Nephron (organoid): ENCODE data around the gene PRKN.

Experiments
- H3K27ac Mint-ChIP-seq, 3 experiments: 2 replicates each; pipeline ENCODE4 v1.8.0; 2020; ENCODE audit warnings: mixed read lengths in 3 of 3, mild to moderate bottlenecking in 2 of 3, moderate library complexity in 1 of 3
- H3K27me3 Mint-ChIP-seq: 2 replicates; pipeline ENCODE4 v1.8.0; 2021; ENCODE audit warnings: low read depth, mild to moderate bottlenecking, moderate library complexity, mixed read lengths
- H3K36me3 Mint-ChIP-seq: 2 replicates; pipeline ENCODE4 v1.8.0; 2020; ENCODE audit warnings: low read depth, mixed read lengths
- H3K4me1 Mint-ChIP-seq: 2 replicates; pipeline ENCODE4 v1.8.0; 2020; ENCODE audit warnings: mixed read lengths
- H3K4me3 Mint-ChIP-seq, 3 experiments: 2 replicates each; pipeline ENCODE4 v1.8.0; 2020; ENCODE audit warnings: mild to moderate bottlenecking in 3 of 3, mixed read lengths in 3 of 3, moderate library complexity in 2 of 3
- H3K9me3 Mint-ChIP-seq: 2 replicates; pipeline ENCODE4 v1.8.0; 2020; ENCODE audit warnings: mixed read lengths
- TF ChIP-seq, protein P1 (sequence below), 3 experiments: fragments of 200-600 bp; sonication (generic); IDR thresholded peaks; one replicate each; pipeline ENCODE4 v1.5.0; 2021; ENCODE audit warnings: antibody characterized with exemption in 3 of 3; ENCODE audit not compliant: unreplicated experiment in 3 of 3

The PRKN gene

DNA sequence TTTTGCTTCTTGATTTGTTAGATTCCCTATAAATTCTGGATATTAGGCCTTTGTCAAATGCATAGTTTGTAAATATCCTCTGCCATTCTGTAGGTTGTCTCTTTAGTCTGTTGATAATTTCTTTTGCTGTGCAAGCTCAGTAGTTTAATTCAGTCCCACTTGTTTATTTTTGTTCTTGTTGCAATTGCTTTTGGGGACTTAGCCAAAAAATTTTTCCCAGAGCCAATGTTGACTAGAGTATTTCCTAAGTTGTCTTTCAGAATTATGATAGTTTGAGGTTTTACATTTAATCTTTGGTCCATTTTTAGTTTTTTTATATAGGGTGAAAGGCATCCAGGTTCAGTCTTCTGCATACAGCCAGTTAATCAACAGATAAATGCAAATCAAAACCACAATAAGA lies 96.0 kb downstream of the PRKN start:
- H3K36me3 Mint-ChIP-seq: no peaks in the 10 kb centered on the region
- peaks cover 3% of the 10 kb centered on the region for H3K9me3 Mint-ChIP-seq
- no peak overlapping the region for H3K27ac Mint-ChIP-seq
- peaks cover 18% of the 10 kb centered on the region for H3K4me1 Mint-ChIP-seq
- H3K4me3 Mint-ChIP-seq: no peak overlapping the region
- no peaks in the 10 kb centered on the region for H3K27me3 Mint-ChIP-seq
- TF ChIP-seq, protein P1, sequence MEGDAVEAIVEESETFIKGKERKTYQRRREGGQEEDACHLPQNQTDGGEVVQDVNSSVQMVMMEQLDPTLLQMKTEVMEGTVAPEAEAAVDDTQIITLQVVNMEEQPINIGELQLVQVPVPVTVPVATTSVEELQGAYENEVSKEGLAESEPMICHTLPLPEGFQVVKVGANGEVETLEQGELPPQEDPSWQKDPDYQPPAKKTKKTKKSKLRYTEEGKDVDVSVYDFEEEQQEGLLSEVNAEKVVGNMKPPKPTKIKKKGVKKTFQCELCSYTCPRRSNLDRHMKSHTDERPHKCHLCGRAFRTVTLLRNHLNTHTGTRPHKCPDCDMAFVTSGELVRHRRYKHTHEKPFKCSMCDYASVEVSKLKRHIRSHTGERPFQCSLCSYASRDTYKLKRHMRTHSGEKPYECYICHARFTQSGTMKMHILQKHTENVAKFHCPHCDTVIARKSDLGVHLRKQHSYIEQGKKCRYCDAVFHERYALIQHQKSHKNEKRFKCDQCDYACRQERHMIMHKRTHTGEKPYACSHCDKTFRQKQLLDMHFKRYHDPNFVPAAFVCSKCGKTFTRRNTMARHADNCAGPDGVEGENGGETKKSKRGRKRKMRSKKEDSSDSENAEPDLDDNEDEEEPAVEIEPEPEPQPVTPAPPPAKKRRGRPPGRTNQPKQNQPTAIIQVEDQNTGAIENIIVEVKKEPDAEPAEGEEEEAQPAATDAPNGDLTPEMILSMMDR (IDR thresholded peaks at IDR 0.05; ENCODE audit: unreplicated experiment in 3 of 3): no peak

DNA sequence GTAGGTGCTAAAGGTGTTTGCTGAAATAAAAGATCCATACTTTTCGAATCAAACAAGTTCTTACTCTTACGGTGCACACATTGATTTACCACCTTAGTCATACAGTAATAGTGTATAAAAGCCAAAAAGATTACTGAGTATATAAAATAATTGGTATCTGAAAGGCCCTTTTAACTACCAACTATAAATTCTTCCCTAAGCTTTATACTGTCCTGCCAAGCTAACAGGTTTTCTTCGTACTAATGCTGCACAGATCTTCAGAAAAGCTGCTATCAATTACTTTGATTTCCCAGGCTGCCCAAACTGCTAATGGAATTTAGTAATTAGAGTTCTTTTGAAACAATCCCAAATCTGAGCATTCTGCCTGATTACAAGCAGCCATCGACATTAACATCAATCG lies 97.5 kb downstream of the PRKN start:
- TF ChIP-seq, protein P1 (IDR thresholded peaks at IDR 0.05; ENCODE audit: unreplicated experiment in 3 of 3): no peak
- Mint-ChIP-seq H3K27ac (no peak overlapping the region), H3K36me3 (no peaks in the 10 kb centered on the region), H3K27me3 (no peaks in the 10 kb centered on the region), H3K4me3 (no peak overlapping the region), H3K4me1 (peaks cover 4% of the 10 kb centered on the region), H3K9me3 (peaks cover 3% of the 10 kb centered on the region)

DNA sequence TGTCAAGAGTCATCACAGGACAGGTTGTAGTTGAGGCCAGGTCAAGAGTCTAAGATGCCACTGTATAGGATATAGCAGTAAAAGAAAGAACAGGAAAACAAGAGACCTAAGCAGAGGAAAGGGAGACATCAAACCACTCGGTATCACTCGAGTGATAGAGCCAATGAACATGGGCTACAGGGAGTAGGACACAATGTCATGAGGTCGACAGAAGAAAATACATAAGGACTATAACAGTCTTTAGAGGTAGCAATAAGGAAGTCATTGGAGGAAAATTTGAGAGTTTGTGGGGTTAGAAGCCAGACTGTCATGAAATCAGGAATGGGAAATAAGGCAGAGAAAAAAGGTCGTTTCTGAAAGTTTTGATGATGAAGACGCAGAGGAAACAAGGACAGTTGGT lies 99.7 kb downstream of the PRKN start:
- Mint-ChIP-seq H3K27ac (no peak overlapping the region), H3K4me1 (no peaks in the 10 kb centered on the region), H3K27me3 (no peaks in the 10 kb centered on the region), H3K36me3 (no peaks in the 10 kb centered on the region), H3K4me3 (no peak overlapping the region), H3K9me3 (peaks cover 3% of the 10 kb centered on the region)
- TF ChIP-seq, protein P1 (IDR thresholded peaks at IDR 0.05; ENCODE audit: unreplicated experiment in 3 of 3): no peak

DNA sequence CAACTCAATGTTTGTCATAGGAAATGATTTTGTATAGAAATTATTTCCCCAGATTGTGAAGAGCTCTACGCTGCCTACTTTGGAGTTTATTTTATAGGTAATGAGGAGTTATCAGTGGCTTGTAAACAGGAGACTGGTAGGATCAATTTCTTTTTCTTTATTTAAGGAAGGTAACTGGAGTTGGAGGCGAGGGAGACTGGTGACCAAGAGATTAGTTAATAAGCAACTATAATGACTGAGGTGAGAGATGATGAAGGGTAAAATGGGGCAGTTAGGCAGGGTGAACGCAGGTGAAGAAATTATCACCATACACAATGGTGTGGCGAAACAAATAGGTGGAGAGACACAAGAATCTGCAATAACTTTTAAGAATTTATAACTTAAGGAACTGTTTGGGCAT lies 100.2 kb downstream of the PRKN start:
- Mint-ChIP-seq H3K27me3 (no peaks in the 10 kb centered on the region), H3K4me3 (no peak overlapping the region), H3K36me3 (no peaks in the 10 kb centered on the region), H3K9me3 (peaks cover 3% of the 10 kb centered on the region), H3K27ac (no peak overlapping the region), H3K4me1 (no peaks in the 10 kb centered on the region)
- TF ChIP-seq, protein P1 (IDR thresholded peaks at IDR 0.05; ENCODE audit: unreplicated experiment in 3 of 3): no peak

DNA sequence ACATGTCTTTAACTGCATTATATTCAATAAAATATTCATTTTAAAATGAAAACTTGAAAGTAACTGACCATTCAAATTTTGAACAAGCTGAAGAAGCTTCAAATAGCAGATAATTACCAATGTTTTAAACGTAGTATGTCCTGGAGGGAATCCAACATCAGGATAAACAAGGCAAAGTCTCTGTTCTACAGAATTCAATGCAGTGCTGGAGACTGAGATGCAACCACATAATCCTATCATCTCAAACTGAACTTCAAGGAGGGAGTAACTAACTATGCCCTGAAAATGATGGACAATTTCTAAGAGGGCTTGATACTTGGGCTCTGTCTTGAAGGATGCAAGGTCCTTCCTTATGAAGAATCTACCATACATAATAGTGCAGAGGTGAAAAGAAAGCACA lies 100.7 kb downstream of the PRKN start:
- H3K4me3 Mint-ChIP-seq: no peak overlapping the region
- H3K27ac Mint-ChIP-seq: no peak overlapping the region
- TF ChIP-seq, protein P1 (IDR thresholded peaks at IDR 0.05; ENCODE audit: unreplicated experiment in 3 of 3): no peak
- peaks cover 3% of the 10 kb centered on the region for H3K9me3 Mint-ChIP-seq
- H3K4me1 Mint-ChIP-seq: no peaks in the 10 kb centered on the region
- H3K27me3 Mint-ChIP-seq: no peaks in the 10 kb centered on the region
- no peaks in the 10 kb centered on the region for H3K36me3 Mint-ChIP-seq

DNA sequence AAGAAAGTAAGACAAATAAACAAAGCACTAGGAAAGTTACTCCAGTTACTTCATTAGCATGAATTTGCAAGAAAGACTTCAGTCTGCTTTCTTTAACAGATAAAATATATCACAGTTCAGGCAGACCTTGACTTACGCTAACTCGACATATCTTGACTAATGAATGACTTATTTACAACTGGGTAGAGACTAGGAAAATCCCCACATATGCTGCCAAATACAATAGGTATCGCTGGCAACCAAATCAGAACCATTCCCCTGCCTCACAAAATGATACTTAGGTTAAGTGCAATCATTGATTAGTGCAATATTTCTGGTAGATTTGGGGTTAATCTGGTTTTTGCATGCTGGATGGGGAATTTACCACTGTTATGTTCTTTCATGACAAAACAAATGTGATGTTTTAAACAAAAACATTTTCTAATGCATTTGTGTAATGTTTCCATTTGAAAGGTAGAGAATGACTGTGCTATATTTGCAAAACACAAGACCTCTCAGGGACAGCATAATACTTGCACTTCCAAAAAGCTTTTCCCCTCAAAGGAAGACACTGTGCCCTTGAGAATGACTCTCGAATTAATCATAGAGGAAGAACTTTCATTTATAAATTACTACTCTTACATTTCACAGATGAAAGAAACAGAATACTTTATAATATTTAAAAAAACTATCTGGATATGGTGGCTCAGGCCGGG lies 101.6 kb downstream of the PRKN start:
- peaks cover 4% of the 10 kb centered on the region for H3K27me3 Mint-ChIP-seq
- TF ChIP-seq, protein P1 (IDR thresholded peaks at IDR 0.05; ENCODE audit: unreplicated experiment in 3 of 3): no peak
- H3K27ac Mint-ChIP-seq: no peak overlapping the region
- H3K4me3 Mint-ChIP-seq: no peak overlapping the region
- H3K9me3 Mint-ChIP-seq: no peaks in the 10 kb centered on the region
- H3K4me1 Mint-ChIP-seq: peaks cover 4% of the 10 kb centered on the region
- H3K36me3 Mint-ChIP-seq: no peaks in the 10 kb centered on the region
